ENCODE measurements around the gene ERCC8.
A peak's percentile ranks its signal among the peaks of the same experiment; 100 is the strongest.

The ERCC8 gene

GRCh38 chr5:60980511-60980910 is 35.6 kb upstream of the ERCC8 start:
- ChIA-PET POLR2A (no interaction called here), CTCF (interaction anchor here (1.8 kb wide), 1 partner anchor 10 kb away, joined by 4 read pairs; no protein-coding TSS in a partner anchor)
- no peak for TF ChIP-seq CTCF (IDR thresholded peaks at IDR 0.05; ENCODE audit: insufficient read depth, low read length, missing control alignments)
- DNase-seq (ENCODE audit: low read depth, low spot score): no peak
- H3K4me3 ChIP-seq (ENCODE audit: low read depth, low read length): no peak overlapping the region

- CTCF ChIA-PET: no interaction called here
- DNase-seq (ENCODE audit: low read depth, low spot score): no peak
- no peak overlapping the region for H3K4me3 ChIP-seq (ENCODE audit: low read depth, low read length)
- POLR2A ChIA-PET: no interaction called here
- TF ChIP-seq CTCF (IDR thresholded peaks at IDR 0.05; ENCODE audit: insufficient read depth, low read length, missing control alignments): no peak
These were observed 34.1 kb upstream of the ERCC8 start for GRCh38 chr5:60978968-60979367.

- ChIA-PET CTCF (no interaction called here), POLR2A (no interaction called here)
- no peak for TF ChIP-seq CTCF (IDR thresholded peaks at IDR 0.05; ENCODE audit: insufficient read depth, low read length, missing control alignments)
- H3K4me3 ChIP-seq (ENCODE audit: low read depth, low read length): no peak overlapping the region
- no peak for DNase-seq (ENCODE audit: low read depth, low spot score)
These were observed 33.3 kb upstream of the ERCC8 start for GRCh38 chr5:60977956-60978737.

- ChIA-PET CTCF (no interaction called here), POLR2A (no interaction called here)
- no peak for TF ChIP-seq CTCF (IDR thresholded peaks at IDR 0.05; ENCODE audit: insufficient read depth, low read length, missing control alignments)
- no peak overlapping the region for H3K4me3 ChIP-seq (ENCODE audit: low read depth, low read length)
- no peak for DNase-seq (ENCODE audit: low read depth, low spot score)
These were observed 27.4 kb upstream of the ERCC8 start for GRCh38 chr5:60972231-60972630.

- POLR2A ChIA-PET: interaction anchor here (2.1 kb wide), 1 partner anchor 16 kb away, joined by 6 read pairs; the partner anchor contains the start of genes ERCC8 and NDUFAF2
- no peak for DNase-seq (ENCODE audit: low read depth, low spot score)
- H3K4me3 ChIP-seq (ENCODE audit: low read depth, low read length): no peak overlapping the region
- CTCF ChIA-PET: interaction anchor here (0.8 to 2.5 kb wide), 8 partner anchors 11 to 1182 kb away, joined by 3 to 9 read pairs (median 3); no protein-coding TSS in a partner anchor
- TF ChIP-seq CTCF (IDR thresholded peaks at IDR 0.05; ENCODE audit: insufficient read depth, low read length, missing control alignments): no peak
These were observed 16.8 kb upstream of the ERCC8 start for GRCh38 chr5:60961685-60962084.

- DNase-seq (ENCODE audit: low read depth, low spot score): no peak
- POLR2A ChIA-PET: interaction anchor here (2.1 kb wide), 1 partner anchor 15 kb away, joined by 6 read pairs; the partner anchor contains the start of genes ERCC8 and NDUFAF2
- TF ChIP-seq CTCF (IDR thresholded peaks at IDR 0.05; ENCODE audit: insufficient read depth, low read length, missing control alignments): peak; percentile 23
- H3K4me3 ChIP-seq (ENCODE audit: low read depth, low read length): no peak overlapping the region
- CTCF ChIA-PET: interaction anchor here (1.0 to 4.2 kb wide), 15 partner anchors 8 to 856 kb away, joined by 3 to 30 read pairs (median 6); partner anchors contain the start of genes ERCC8 and NDUFAF2
These were observed 15.7 kb upstream of the ERCC8 start for GRCh38 chr5:60960591-60960990.

All from AG04449 (cell line).